T-cell (primary cell): ENCODE results near the gene CDK5RAP3. TPM values are rescaled to one million over a fixed set of nuclear protein-coding genes. Genes with fewer than 3 reads are reported as not detected.

Source experiments
- ATAC-seq, 4 experiments: fragments of 200-7000 bp in 3 of 4; fragments of 150-1000 bp in 1 of 4; cut with Tn5 transposase; replicated peaks in 1 of 4; 1 replicate in 3 of 4; 2 replicates in 1 of 4; pipeline ENCODE4 v1.10.0; 2021; ENCODE audit warnings: moderate library complexity in 3 of 4, mild to moderate bottlenecking in 2 of 4, moderate number of reproducible peaks in 1 of 4
- CTCF ChIA-PET, 2 donors: fragments of 300-600 bp; sonication (Branson Sonifier 250); formaldehyde crosslinking; loops; one replicate each; lab custom pipeline; 2022; ENCODE audit warnings: antibody characterized with exemption in 2 of 2; lab: Charles Lee
- POLR2A ChIA-PET, 2 donors: fragments of 300-600 bp; sonication (Branson Sonifier 250); formaldehyde crosslinking; loops; one replicate each; lab custom pipeline; 2022; ENCODE audit warnings: antibody characterized with exemption in 2 of 2; lab: Charles Lee
- DNase-seq, 35 experiments: peaks; one replicate each; pipeline versions ENCODE4 v3.0.0 to v3.0.0-alpha.2; 2013 to 2023
- H3K27ac ChIP-seq: one replicate; pipeline ENCODE4 v1.5.1; 2013; ENCODE audit warnings: low read length
- H3K27me3 ChIP-seq, 2 experiments: replicated peaks in 1 of 2; 1 replicate in 1 of 2; 2 replicates in 1 of 2; pipeline versions ENCODE4 v1.6.1 to v1.7.0; 2013; ENCODE audit warnings: low read length in 1 of 2, mixed read lengths in 1 of 2; ENCODE audit not compliant: control insufficient read depth in 2 of 2, insufficient read depth in 2 of 2; ENCODE audit errors: extremely low read depth in 1 of 2
- H3K36me3 ChIP-seq, 2 donors: 1 replicate in 1 of 2; 2 replicates in 1 of 2; pipeline versions ENCODE4 v1.6.1 to v1.7.0; 2013; ENCODE audit warnings: low read length in 1 of 2; ENCODE audit not compliant: control insufficient read depth in 2 of 2, insufficient read depth in 1 of 2; ENCODE audit errors: extremely low read depth in 1 of 2
- H3K4me1 ChIP-seq, 2 experiments: 1 replicate in 1 of 2; 2 replicates in 1 of 2; pipeline versions ENCODE4 v1.6.1 to v1.7.0; 2013; ENCODE audit warnings: low read length in 2 of 2, mixed read lengths in 1 of 2; ENCODE audit not compliant: insufficient read depth in 2 of 2, control insufficient read depth in 1 of 2; ENCODE audit errors: extremely low read depth in 1 of 2
- H3K4me3 ChIP-seq, 2 donors: 1 replicate in 1 of 2; 2 replicates in 1 of 2; pipeline versions ENCODE4 v1.5.1 to v1.7.0; 2013; ENCODE audit warnings: mild to moderate bottlenecking in 2 of 2, low read length in 1 of 2, moderate library complexity in 1 of 2; ENCODE audit not compliant: control insufficient read depth in 1 of 2; ENCODE audit errors: extremely low read depth in 1 of 2
- H3K9me3 ChIP-seq: 2 replicates; pipeline ENCODE4 v1.7.0; 2013
- H3K27ac Mint-ChIP-seq, 2 donors: one replicate each; pipeline ENCODE4 v1.8.0; 2020 to 2021; ENCODE audit warnings: mild to moderate bottlenecking in 2 of 2, mixed read lengths in 2 of 2
- H3K27me3 Mint-ChIP-seq, 2 donors: one replicate each; pipeline ENCODE4 v1.8.0; 2021 to 2022; ENCODE audit warnings: mixed read lengths in 2 of 2
- H3K36me3 Mint-ChIP-seq: one replicate; pipeline ENCODE4 v1.8.0; 2021; ENCODE audit warnings: mixed read lengths
- H3K4me1 Mint-ChIP-seq, 3 donors: one replicate each; pipeline ENCODE4 v1.8.0; 2020 to 2022; ENCODE audit warnings: mixed read lengths in 3 of 3, mild to moderate bottlenecking in 1 of 3
- H3K4me3 Mint-ChIP-seq, 3 donors: one replicate each; pipeline ENCODE4 v1.8.0; 2020 to 2022; ENCODE audit warnings: mild to moderate bottlenecking in 3 of 3, mixed read lengths in 3 of 3, moderate library complexity in 3 of 3
- H3K9me3 Mint-ChIP-seq, 3 donors: one replicate each; pipeline ENCODE4 v1.8.0; 2020 to 2022; ENCODE audit warnings: mixed read lengths in 3 of 3
- WGBS: methylation state at CpG from one replicate; pipeline ENCODE4 v1.1.5; 2013; ENCODE audit warnings: missing lambda C conversion rate; ENCODE audit not compliant: insufficient coverage; 5-methylcytosine and 5-hydroxymethylcytosine counted together
- total RNA-seq, 35 experiments: library from RNA in 6 of 35; stranded (reverse) in 6 of 35; fragments of 120-200 nt in 1 of 35; gene quantifications; one replicate each; pipeline versions ENCODE4 v1.2.1 to v1.2.4 and lab custom pipeline; 2013 to 2026

CDK5RAP3 gene
- total RNA-seq, 5 donors from 2014 or later (not counting 1 experiment from before 2014, with no cell fraction given), result 247 to 349 (median 318) TPM

GRCh38 chr17:47941246-47942095 is 29.4 kb upstream of the CDK5RAP3 start, which contains the start of gene PNPO:
PNPO (plus strand) TSS chr17:47941571; CDS start chr17:47941676, 105 bp downstream.
- ATAC-seq, result peak; percentile 97 to 99 (median 98)
- ChIA-PET POLR2A (interaction anchor here (0.5 to 1.0 kb wide), 5 partner anchors 8 to 966 kb away, joined by 3 to 5 read pairs (median 3); partner anchors contain the start of gene SP2 (in 1 of the 2)), CTCF (interaction anchor here (0.6 to 5.0 kb wide), 11 partner anchors 8 to 189 kb away, joined by 3 to 59 read pairs (median 4); partner anchors contain the start of genes CDK5RAP3 (in 1 of the 2), LRRC46 (in 1 of the 2), MRPL10 (in 1 of the 2) and SCRN2 (in 1 of the 2))
- peaks cover 0 to 18% of the 10 kb centered on the region in 2 donors for H3K36me3 ChIP-seq
- H3K9me3 Mint-ChIP-seq, result no peaks in the 10 kb centered on the region
- peaks cover 39 to 48% (median 47%) of the 10 kb centered on the region in 3 donors for H3K4me1 Mint-ChIP-seq
- H3K27ac ChIP-seq, result peak within 1 kb of the TSS; percentile 77
- H3K4me3 ChIP-seq, result peak within 1 kb of the TSS; percentile 61 to 86
- no peaks in the 10 kb centered on the region for H3K27me3 Mint-ChIP-seq
- H3K9me3 ChIP-seq, result no peaks in the 10 kb centered on the region
- H3K27me3 ChIP-seq, result no peaks in the 10 kb centered on the region
- peaks cover 18 to 54% of the 10 kb centered on the region in 2 experiments for H3K4me1 ChIP-seq
- peaks cover 9% of the 10 kb centered on the region for H3K36me3 Mint-ChIP-seq
- peak within 1 kb of the TSS; percentile 82 to 86 for H3K27ac Mint-ChIP-seq
- peak; percentile 79 to 98 (median 94) for DNase-seq
- H3K4me3 Mint-ChIP-seq, result peak within 1 kb of the TSS; percentile 85 to 87 (median 86)
- WGBS, result under 1% methylated on average over 41 of the region's 50 CpGs

- H3K9me3 ChIP-seq, result no peaks in the 10 kb centered on the region
- peak overlapping the region; percentile 77 for H3K27ac ChIP-seq
- H3K4me1 ChIP-seq, result peaks cover 20 to 56% of the 10 kb centered on the region in 2 experiments
- Mint-ChIP-seq H3K4me3 (peak overlapping the region; percentile 85 to 87 (median 86)), H3K27ac (peak overlapping the region; percentile 73 to 86), H3K36me3 (peaks cover 9% of the 10 kb centered on the region), H3K9me3 (no peaks in the 10 kb centered on the region), H3K27me3 (no peaks in the 10 kb centered on the region), H3K4me1 (peaks cover 45 to 53% (median 53%) of the 10 kb centered on the region in 3 donors)
- H3K36me3 ChIP-seq, result peaks cover 0 to 21% of the 10 kb centered on the region in 2 donors
- ATAC-seq (no peak), DNase-seq (no peak)
- ChIA-PET CTCF (interaction anchor here (0.6 to 5.0 kb wide), 7 partner anchors 9 to 192 kb away, joined by 3 to 59 read pairs (median 3); partner anchors contain the start of genes CDK5RAP3 (in 1 of the 2) and SCRN2 (in 1 of the 2)), POLR2A (interaction anchor here in 1 of 2 donors (0.5 kb wide), 1 partner anchor 16 kb away, joined by 4 read pairs; no protein-coding TSS in a partner anchor)
- 7% methylated on average over 4 of the region's 5 CpGs for WGBS
- H3K4me3 ChIP-seq, result peak overlapping the region; percentile 61 to 86
- no peaks in the 10 kb centered on the region for H3K27me3 ChIP-seq
These were observed 28.8 kb upstream of the CDK5RAP3 start for GRCh38 chr17:47942096-47942510.

- Mint-ChIP-seq H3K9me3 (no peaks in the 10 kb centered on the region), H3K4me1 (peaks cover 49 to 55% (median 55%) of the 10 kb centered on the region in 3 donors), H3K27ac (peak overlapping the region in 1 of 2 donors; percentile 86), H3K4me3 (peak overlapping the region; percentile 85 to 87 (median 86)), H3K36me3 (peaks cover 9% of the 10 kb centered on the region), H3K27me3 (no peaks in the 10 kb centered on the region)
- peaks cover 0 to 21% of the 10 kb centered on the region in 2 donors for H3K36me3 ChIP-seq
- peak overlapping the region in 1 of 2 donors; percentile 61 for H3K4me3 ChIP-seq
- H3K27ac ChIP-seq, result no peak overlapping the region
- no peaks in the 10 kb centered on the region for H3K9me3 ChIP-seq
- WGBS, result 100% methylated on average over 1 of the region's 6 CpGs
- DNase-seq, result no peak
- no peak for ATAC-seq
- no peaks in the 10 kb centered on the region for H3K27me3 ChIP-seq
- ChIA-PET CTCF (interaction anchor here (0.6 to 5.0 kb wide), 4 partner anchors 28 to 192 kb away, joined by 3 to 59 read pairs (median 3); partner anchors contain the start of genes CDK5RAP3 (in 1 of the 2) and SCRN2 (in 1 of the 2)), POLR2A (interaction anchor here in 1 of 2 donors (0.5 kb wide), 1 partner anchor 17 kb away, joined by 4 read pairs; no protein-coding TSS in a partner anchor)
- H3K4me1 ChIP-seq, result peaks cover 20 to 56% of the 10 kb centered on the region in 2 experiments
These were observed 28.3 kb upstream of the CDK5RAP3 start for GRCh38 chr17:47942568-47942967.

GRCh38 chr17:47945080-47945479 is 25.8 kb upstream of the CDK5RAP3 start:
- CTCF ChIA-PET, result interaction anchor here (0.6 to 5.0 kb wide), 3 partner anchors 13 to 25 kb away, joined by 3 to 59 read pairs (median 5); partner anchors contain the start of gene CDK5RAP3 (in 1 of the 2)
- peak in 8 of 35 experiments; percentile 5 to 50 (median 15) for DNase-seq
- Histone ChIP-seq H3K27me3 (no peaks in the 10 kb centered on the region), H3K9me3 (no peaks in the 10 kb centered on the region), H3K27ac (peak overlapping the region; percentile 64), H3K4me3 (peak overlapping the region in 1 of 2 donors; percentile 35), H3K36me3 (peaks cover 0 to 21% of the 10 kb centered on the region in 2 donors), H3K4me1 (peaks cover 31 to 70% of the 10 kb centered on the region in 2 experiments)
- no peaks in the 10 kb centered on the region for H3K27me3 Mint-ChIP-seq
- peaks cover 15% of the 10 kb centered on the region for H3K36me3 Mint-ChIP-seq
- peak overlapping the region in 2 of 3 donors; percentile 35 to 51 for H3K4me3 Mint-ChIP-seq
- POLR2A ChIA-PET, result no interaction called here
- H3K27ac Mint-ChIP-seq, result peak overlapping the region; percentile 75 to 88
- H3K9me3 Mint-ChIP-seq, result no peaks in the 10 kb centered on the region
- 50% methylated on average over 3 of the region's 8 CpGs for WGBS
- H3K4me1 Mint-ChIP-seq, result peaks cover 64 to 71% (median 68%) of the 10 kb centered on the region in 3 donors
- no peak for ATAC-seq

- Histone ChIP-seq H3K27ac (peak overlapping the region; percentile 64), H3K36me3 (peaks cover 0 to 21% of the 10 kb centered on the region in 2 donors), H3K4me3 (peak overlapping the region in 1 of 2 donors; percentile 35), H3K4me1 (peaks cover 31 to 74% of the 10 kb centered on the region in 2 experiments), H3K9me3 (no peaks in the 10 kb centered on the region), H3K27me3 (no peaks in the 10 kb centered on the region)
- ChIA-PET POLR2A (no interaction called here), CTCF (interaction anchor here (0.5 to 5.0 kb wide), 6 partner anchors 18 to 131 kb away, joined by 3 to 59 read pairs (median 10); partner anchors contain the start of genes CDK5RAP3 (in 1 of the 2) and NFE2L1 (in 1 of the 2))
- H3K9me3 Mint-ChIP-seq, result no peaks in the 10 kb centered on the region
- DNase-seq (no peak), ATAC-seq (no peak)
- H3K27me3 Mint-ChIP-seq, result no peaks in the 10 kb centered on the region
- H3K4me3 Mint-ChIP-seq, result peak overlapping the region in 2 of 3 donors; percentile 35 to 51
- peaks cover 15% of the 10 kb centered on the region for H3K36me3 Mint-ChIP-seq
- H3K4me1 Mint-ChIP-seq, result peaks cover 64 to 69% (median 65%) of the 10 kb centered on the region in 3 donors
- H3K27ac Mint-ChIP-seq, result peak overlapping the region; percentile 75 to 88
- 79% methylated on average over 6 of the region's 10 CpGs for WGBS
These were observed 25.1 kb upstream of the CDK5RAP3 start for GRCh38 chr17:47945529-47946508.
